GM18498 (cell line): ENCODE results near the gene NR1H2.
"Not testable (repeated sequence)": the region's sequence is repeated elsewhere in the genome, so short reads cannot be mapped to it uniquely, and the experiment has no call there.

Source experiments
- ATAC-seq: cut with Tn5 transposase; IDR thresholded peaks from one replicate; pipeline ENCODE4 v1.9.1; 2021; ENCODE audit warnings: mild to moderate bottlenecking, moderate library complexity; ENCODE audit not compliant: unreplicated experiment

NR1H2 gene

DNA sequence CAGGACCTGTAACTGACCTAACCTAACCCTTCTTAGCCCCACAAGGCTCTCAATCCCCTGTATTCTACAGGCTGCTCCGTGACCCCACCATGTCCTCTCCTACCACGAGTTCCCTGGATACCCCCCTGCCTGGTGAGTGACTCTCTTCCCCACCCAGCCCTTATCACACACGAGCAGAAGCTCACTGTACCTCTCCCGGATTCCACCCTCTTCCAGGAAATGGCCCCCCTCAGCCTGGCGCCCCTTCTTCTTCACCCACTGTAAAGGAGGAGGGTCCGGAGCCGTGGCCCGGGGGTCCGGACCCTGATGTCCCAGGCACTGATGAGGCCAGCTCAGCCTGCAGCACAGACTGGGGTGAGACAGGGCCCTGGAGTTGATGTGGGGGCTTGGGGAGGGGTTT, 1.3 kb downstream of the NR1H2 start:
- ATAC-seq, result no peak

DNA sequence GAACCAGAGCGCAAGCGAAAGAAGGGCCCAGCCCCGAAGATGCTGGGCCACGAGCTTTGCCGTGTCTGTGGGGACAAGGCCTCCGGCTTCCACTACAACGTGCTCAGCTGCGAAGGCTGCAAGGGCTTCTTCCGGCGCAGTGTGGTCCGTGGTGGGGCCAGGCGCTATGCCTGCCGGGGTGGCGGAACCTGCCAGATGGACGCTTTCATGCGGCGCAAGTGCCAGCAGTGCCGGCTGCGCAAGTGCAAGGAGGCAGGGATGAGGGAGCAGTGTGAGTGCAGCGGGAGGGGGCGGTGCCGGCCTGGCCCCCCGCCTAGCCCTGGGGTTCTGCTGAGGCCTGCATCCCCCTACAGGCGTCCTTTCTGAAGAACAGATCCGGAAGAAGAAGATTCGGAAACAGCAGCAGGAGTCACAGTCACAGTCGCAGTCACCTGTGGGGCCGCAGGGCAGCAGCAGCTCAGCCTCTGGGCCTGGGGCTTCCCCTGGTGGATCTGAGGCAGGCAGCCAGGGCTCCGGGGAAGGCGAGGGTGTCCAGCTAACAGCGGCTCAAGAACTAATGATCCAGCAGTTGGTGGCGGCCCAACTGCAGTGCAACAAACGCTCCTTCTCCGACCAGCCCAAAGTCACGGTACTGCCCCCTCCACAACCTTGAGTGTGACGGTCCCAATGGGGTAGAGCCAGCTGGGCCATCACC, 2.1 kb downstream of the NR1H2 start:
- ATAC-seq, result no peak

DNA sequence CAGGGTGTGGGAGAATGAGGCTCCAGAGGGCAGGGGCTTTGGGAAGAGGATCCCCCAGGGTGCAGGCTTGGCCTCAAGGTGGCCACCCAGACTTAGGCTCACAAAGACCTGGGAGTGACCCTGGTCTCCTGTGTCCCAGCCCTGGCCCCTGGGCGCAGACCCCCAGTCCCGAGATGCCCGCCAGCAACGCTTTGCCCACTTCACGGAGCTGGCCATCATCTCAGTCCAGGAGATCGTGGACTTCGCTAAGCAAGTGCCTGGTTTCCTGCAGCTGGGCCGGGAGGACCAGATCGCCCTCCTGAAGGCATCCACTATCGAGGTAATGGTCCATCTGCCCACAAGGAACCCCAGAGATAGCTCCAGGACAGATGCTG, 2.6 kb downstream of the NR1H2 start:
- no peak for ATAC-seq

DNA sequence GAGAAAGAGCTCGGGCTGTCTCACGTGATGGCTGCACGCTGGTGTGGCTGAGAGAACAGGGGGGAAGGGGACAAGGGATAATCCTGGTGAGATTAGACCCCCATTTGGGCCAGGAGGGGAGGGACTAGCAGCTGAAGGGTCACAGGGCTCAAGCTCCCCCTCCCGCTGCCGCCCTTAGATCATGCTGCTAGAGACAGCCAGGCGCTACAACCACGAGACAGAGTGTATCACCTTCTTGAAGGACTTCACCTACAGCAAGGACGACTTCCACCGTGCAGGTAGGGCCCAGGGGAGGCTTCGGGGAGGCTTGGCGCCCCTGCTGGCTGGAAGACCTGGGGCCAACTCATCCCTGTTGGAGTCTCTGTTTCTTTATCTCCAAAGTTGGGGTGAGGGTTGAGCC, 3.3 kb downstream of the NR1H2 start:
- ATAC-seq, result no peak

DNA sequence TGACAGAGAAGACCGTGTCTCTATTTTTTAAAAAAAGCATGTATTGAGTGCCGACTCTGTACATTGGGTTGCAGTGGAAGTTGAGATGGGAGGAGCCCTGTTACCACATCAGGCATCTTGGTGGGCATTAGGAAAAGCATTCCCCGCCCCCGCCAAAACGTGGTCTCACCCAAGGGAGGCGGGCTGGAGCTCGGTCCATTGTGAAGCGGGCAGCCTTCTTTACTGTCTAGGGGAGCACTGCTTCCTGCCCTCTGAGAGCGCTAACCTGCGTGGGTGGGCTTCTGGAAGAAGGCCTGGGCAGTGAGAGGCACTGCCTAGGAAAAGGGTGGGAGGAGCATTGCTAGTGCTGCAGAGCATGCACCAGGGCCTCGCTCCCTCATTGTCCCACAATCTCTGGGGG, 3.9 kb downstream of the NR1H2 start:
- ATAC-seq, result no peak

DNA sequence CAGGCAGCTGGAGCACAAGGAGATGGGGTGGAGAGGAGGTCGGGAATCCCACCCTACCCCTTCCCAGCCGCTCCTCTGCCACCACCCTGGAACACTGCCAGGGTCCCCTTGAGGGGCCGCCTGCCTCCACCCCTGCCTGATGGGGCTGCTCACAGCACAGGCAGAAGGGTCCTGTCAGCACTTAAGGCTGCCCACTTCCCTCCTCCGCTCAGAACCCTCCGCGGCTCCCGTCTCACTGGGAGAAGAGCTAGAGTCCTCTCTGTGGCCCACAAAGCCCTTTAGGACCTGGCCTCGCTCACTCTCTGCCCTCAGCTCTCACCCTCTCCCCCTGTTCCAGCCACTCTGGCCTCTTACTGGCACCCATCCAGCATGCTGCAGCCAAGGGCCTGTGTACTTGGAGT, 4.5 kb downstream of the NR1H2 start:
- ATAC-seq, result no peak

DNA sequence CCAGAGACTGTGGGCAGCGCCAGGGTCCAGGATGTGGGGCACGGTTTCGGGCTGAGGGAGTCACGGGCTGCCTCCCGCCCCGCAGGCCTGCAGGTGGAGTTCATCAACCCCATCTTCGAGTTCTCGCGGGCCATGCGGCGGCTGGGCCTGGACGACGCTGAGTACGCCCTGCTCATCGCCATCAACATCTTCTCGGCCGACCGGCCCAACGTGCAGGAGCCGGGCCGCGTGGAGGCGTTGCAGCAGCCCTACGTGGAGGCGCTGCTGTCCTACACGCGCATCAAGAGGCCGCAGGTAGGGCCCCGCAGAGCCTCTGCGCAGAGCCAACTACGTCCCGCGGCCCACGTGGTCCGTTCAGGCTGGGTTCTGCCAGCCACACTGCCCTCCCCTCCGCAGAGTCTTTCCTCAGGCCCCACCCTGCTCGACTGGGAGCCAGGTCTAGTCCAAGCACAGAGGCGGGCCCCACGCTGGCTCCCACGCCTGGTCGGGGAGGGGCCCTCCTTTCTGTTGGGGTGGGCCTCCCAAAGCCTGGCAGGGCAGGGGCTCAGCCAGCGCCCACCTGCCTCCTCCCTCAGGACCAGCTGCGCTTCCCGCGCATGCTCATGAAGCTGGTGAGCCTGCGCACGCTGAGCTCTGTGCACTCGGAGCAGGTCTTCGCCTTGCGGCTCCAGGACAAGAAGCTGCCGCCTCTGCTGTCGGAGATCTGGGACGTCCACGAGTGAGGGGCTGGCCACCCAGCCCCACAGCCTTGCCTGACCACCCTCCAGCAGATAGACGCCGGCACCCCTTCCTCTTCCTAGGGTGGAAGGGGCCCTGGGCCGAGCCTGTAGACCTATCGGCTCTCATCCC, 5.8 kb downstream of the NR1H2 start:
- no peak for ATAC-seq

DNA sequence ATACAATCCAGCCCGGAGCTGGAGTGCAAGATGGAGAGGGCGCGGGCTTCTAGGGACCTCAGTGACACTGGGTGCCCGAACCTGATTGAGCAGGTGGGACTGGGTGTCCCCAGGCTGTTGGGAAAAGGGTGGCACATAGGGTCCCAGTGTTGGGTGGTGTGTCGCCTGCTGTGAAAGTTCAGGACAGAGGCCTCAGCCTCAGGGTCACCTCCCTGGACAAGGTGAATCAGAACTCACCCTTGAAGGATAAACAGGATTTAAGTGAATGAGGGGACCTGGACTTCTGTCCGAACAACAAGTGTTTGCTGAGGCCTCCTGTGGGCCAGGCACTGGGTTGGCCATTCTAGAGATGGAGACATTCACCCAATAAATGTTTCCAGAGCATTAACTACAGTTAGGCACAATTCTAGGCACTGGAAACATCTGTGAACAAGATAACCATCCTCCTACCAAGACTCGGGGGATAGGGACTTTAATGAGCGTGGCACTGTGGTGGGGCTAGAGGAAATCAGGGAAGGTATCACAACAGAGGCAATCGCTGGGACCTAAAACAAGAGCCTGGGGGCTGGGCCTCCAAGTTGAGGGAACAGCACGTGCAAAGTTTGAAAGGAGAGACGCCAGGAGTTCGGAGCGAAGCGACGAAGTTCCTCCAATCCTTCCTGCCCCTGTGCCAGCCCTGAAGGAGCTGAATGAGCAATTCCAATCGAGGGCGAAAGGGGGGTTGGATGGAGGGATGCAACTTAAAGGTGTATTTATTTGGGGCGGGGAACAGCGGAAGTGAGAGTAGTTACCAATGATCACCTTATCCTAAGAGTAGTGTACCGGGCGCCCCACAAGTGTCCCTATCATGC, 7.0 kb downstream of the NR1H2 start:
- no peak for ATAC-seq

DNA sequence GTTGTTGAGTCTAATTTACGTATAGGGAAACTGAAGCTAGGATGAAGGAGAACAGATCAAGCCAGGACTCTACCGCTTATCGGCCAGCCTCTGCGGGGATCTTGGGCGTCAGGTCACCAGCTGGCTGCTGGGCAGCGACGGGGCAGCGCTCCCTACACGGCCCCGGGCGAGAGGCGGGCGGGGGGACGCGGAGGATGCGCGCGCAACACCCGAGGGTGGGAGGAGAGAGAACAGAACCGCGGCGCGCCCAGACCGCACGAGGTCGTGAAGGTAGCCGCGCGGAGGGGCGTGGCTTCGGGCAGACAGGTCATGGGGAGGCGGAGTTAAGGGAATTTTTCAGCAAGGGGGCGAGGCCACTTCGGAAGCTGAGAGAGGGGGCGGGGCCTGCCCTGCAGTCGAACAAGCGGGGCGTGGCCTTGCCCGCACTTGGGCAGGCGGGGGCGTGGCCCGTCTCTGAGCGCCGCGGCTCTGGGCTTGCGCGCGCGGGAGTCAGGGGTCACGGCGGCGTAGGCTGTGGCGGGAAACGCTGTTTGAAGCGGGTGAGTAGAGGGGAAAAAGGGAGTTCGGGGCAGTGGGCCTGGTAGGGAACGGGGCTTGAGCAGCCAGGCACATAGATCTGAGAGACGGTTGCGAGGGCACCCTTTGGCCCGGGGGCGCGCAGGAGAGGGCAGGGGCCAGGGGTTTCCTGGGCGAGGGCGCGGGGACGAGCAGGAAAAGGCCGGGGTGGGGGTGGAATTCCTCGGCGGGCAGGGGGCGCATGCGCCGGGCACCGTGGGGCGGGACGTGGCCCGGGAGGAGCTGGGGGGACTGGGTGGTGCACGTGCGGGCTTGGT, 7.8 kb downstream of the NR1H2 start, which contains the start of gene POLD1:
Gene POLD1 (plus strand): TSS at position 496 of the 833 bp plus-strand sequence. CDS start 14,505 bp downstream, outside the sequence.
- peak; percentile 87 for ATAC-seq

DNA sequence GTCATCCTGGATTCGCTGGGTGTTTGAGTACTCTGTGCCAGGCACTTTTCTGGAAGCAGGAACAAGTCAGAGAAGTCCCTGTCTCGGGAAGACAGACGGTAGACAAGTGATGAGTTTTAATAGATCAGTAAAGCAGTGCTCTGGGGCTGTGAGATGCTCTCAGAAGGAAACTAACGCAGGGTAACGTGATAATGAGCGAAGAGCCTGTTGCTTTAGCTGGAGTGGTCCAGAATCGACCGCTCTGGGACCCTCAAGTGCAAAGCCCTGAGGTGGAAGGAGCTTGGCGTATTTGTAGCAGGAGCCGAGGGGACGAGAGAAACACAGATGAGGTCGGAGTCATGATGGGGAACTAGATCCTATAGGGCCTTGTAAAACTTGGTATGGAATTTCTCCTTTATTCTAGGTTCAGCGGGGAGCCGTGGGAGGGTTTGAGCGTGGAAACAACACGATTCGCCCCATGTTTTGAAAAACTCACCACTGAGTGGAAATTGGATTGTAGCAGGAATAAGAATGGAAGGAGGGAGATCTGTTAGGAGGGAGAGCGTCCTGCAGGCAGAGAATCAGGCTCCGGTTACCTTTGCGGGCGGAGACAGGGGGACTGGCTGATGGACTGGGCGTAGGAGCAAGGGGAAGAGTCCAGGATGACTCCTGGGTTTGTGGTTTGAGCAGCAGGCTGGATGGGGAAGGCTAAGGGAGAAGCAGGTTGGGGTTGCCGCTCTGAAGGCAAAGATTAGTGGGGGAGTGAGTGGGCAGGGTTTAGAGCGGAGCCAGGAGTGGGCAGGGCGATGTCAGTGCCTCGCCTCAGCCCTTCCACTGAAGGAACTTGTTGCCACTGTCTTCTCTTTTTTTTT, 8.7 kb downstream of the NR1H2 start:
- ATAC-seq, result no peak

DNA sequence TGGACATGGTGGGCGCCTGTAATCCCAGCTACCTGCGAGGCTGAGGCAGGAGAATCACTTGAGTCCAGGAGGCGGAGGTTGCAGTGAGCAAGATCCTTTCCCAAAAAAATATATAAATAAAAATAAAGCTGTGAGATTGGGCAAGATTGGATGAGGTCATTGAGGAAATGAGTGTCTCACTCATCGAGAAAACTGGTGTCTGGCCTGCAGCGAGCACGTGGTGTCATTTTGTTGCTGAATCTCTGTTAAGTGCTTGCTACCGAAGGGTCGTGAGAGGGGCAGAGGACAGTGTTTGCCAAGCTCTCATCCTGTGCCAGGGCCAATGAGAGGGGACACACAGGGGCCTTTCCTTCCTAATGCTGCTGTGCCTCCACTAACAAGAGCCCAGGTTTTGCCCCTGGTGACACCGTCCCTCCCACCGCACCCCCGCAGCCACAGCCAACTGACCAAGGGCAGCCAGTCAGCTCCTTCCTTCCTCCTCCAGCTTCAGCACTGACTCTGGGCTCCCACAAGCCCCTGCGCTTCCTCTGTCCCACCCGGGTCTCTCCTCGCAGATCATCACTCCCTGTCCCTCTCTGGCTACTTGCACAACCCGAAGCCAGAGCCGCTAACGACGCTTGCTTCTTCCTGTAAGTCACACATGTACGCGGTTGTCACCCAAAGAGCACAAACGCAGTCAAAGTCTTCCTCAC, 11.1 kb downstream of the NR1H2 start:
- no peak for ATAC-seq

DNA sequence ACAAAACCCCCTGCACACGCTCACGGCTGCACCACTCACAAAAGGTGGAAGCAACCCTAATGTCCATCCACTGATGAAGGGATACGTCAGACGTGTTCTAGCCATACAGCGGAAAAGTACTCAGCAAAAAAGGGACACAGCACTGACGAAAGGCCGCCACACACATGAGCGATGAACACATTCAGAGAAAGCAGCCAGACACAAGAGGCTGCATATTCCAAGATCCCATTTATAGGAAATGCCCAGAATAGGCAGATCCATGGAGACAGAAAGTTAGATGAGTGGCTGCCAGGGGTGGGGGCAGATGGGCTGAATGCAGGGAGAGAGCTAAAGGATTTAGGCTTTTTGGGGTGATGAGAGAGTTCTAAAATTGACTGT, 11.6 kb downstream of the NR1H2 start:
- ATAC-seq, result no peak

DNA sequence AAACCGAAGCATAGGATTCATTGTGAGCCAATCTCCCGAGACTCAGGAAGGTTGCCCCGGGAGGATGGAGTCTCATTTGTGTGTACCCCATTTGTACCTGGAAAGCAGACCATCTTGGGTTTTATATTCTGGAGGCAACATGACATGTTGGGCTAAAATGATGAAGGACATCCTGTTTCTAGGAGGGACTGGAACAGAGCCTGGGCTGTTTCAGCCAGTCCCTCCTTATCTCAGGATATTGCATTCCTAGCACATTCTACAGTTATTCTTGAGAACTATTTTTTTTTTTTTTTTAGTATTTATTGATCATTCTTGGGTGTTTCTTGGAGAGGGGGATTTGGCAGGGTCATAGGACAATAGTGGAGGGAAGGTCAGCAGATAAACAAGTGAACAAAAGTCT, 14.0 kb downstream of the NR1H2 start:
- ATAC-seq, result not testable (repeated sequence)

DNA sequence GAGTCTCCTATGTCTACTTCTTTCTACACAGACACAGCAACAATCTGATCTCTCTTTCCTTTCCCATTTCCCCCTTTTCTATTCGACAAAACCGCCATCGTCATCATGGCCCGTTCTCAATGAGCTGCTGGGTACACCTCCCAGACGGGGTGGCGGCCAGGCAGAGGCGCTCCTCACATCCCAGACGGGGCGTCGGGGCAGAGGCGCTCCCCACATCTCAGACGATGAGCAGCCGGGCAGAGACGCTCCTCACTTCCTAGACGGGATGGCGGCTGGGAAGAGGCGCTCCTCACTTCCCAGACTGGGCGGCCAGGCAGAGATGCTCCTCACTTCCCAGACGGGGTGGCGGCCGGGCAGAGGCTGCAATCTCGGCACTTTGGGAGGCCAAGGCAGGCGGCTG, 14.7 kb downstream of the NR1H2 start:
- ATAC-seq, result not testable (repeated sequence)

DNA sequence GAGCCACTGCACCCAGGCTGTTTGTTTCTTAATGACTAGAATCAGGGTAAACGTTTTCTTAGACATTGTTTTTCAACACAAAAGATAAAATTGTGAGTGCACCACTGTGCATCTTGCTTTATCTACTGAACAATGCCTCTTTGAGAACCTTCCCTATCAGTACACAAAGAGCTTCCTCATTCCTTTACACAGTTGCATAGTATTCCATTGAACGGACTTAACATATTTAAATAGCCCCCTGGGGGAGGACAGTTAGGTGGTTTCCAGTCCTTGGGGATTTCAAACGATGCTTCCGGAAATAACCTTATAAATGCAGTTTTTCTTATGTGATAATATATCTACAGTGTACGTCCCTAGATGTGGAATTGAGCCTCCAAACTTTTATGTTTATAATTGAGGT, 16.5 kb downstream of the NR1H2 start:
- no peak for ATAC-seq

DNA sequence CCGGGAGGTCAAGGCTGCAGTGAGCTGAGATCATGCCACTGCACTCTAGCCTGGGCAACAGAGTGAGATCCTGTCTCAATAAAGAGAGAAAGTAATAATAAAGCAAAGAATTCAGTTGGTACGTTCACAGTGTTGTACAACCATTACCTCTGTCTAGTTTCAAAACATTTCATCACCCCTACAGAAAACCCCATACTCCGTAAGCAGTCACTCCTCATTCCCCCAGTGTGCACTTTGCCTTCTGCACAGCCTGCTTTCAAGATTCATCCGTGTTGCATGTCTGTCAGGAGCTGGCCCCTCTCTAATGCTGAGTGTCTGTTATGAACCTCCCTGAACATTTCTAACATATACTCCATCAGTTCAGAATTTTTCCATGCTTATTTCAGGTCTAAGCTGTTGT, 17.3 kb downstream of the NR1H2 start:
- ATAC-seq, result no peak

DNA sequence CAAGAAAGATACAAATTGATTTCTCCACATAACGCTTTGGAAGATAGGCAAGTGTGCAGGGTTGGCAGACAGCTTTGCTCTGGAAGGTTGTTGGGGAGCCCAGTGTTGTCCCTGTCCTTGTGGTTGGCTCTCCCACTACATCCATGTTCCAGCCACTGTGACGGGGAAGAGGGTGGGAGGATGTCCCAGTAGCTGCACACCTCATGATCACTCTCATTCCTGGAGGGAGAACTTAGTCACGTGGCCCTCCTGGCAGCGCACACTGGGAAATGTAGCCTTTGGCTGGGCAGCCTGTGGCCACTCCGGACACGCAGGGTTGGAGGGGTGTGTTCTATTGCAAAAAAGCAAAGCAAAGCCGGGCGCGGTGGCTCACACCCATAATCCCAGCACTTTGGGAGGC, 17.8 kb downstream of the NR1H2 start:
- no peak for ATAC-seq

DNA sequence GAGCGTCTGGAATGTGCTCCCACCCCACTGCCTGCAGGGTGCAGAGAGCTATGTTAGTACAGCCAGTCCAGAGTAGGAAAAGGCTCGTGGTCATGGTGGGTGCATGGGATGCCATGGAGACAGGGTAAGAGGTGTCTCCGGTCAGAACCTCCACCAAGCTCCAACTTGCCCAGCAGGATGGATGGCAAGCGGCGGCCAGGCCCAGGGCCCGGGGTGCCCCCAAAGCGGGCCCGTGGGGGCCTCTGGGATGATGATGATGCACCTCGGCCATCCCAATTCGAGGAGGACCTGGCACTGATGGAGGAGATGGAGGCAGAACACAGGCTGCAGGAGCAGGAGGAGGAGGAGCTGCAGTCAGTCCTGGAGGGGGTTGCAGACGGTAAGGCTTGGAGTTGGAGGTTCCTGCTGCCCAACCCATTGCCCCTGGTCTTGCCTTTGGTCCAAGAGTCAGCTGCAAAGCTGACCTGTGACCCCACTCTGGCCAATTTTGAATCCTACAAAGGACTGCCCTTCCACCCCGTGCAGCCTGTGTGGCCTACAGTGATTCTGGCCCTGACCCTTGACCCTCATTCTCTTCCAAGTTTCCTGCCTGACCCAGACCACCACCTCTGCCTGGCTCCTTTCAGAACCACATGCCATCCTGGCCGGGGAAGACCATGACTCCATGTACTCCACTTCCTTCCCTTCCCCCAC, 22.6 kb downstream of the NR1H2 start:
- no peak for ATAC-seq

DNA sequence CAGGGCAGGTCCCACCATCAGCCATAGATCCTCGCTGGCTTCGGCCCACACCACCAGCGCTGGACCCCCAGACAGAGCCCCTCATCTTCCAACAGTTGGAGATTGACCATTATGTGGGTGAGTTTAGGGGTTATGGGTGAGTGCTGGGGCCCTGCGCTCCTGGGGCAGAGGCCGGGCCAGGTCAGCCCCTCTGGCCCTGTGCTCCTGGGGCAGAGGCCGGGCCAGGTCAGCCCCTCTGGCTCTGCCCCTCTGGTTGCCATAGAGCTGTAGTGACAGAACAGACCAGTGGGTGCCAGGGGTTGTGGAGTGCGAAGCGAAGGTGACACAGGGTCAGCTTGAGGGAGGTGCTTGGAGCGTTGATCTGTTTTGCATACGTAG, 23.1 kb downstream of the NR1H2 start:
- no peak for ATAC-seq
